Endothelial cell (in vitro differentiated cells): ENCODE measurements around the gene SLC30A2. TPM values are rescaled to one million over a fixed set of nuclear protein-coding genes. Genes with fewer than 3 reads are reported as not detected.

Source experiments
- DNase-seq: peaks from one replicate; pipeline ENCODE4 v3.0.0; 2021; ENCODE audit warnings: low spot score
- H3K27ac Mint-ChIP-seq: one replicate; pipeline ENCODE4 v1.8.0; 2021; ENCODE audit warnings: mixed read lengths, inconsistent platforms; ENCODE audit not compliant: unreplicated experiment
- H3K27me3 Mint-ChIP-seq: one replicate; pipeline ENCODE4 v1.8.0; 2021; ENCODE audit warnings: mild to moderate bottlenecking, moderate library complexity, mixed read lengths, inconsistent platforms; ENCODE audit not compliant: unreplicated experiment
- H3K36me3 Mint-ChIP-seq: one replicate; pipeline ENCODE4 v1.8.0; 2021; ENCODE audit warnings: mild to moderate bottlenecking, low read depth, mixed read lengths, inconsistent platforms; ENCODE audit not compliant: unreplicated experiment
- H3K4me1 Mint-ChIP-seq: one replicate; pipeline ENCODE4 v1.8.0; 2021; ENCODE audit warnings: mild to moderate bottlenecking, mixed read lengths, inconsistent platforms; ENCODE audit not compliant: unreplicated experiment
- H3K4me3 Mint-ChIP-seq: one replicate; pipeline ENCODE4 v1.8.0; 2021; ENCODE audit warnings: mild to moderate bottlenecking, mixed read lengths, inconsistent platforms; ENCODE audit not compliant: unreplicated experiment
- H3K9me3 Mint-ChIP-seq: one replicate; pipeline ENCODE4 v1.8.0; 2021; ENCODE audit warnings: mixed read lengths, inconsistent platforms; ENCODE audit not compliant: unreplicated experiment
- CTCF ChIP-seq: fragments of 200-600 bp; sonication (generic); IDR thresholded peaks from one replicate; pipeline ENCODE4 v1.5.0; 2021; ENCODE audit warnings: antibody characterized with exemption; ENCODE audit not compliant: unreplicated experiment
- total RNA-seq: library from RNA; stranded (reverse); fragmentation: NEBNext Ultra II Directional; extraction: Animal tissue kit (Norgen Biotek cat#: 25700); gene quantifications from one replicate; pipeline ENCODE4 v1.2.1, GENCODE V29; 2021; ENCODE audit not compliant: unreplicated experiment

The SLC30A2 gene
- total RNA-seq, 1 donor from 2014 or later: not detected

- H3K4me3 Mint-ChIP-seq: no peak overlapping the region
- no peak for DNase-seq
- H3K27ac Mint-ChIP-seq: no peak overlapping the region
- H3K4me1 Mint-ChIP-seq: no peaks in the 10 kb centered on the region
- H3K36me3 Mint-ChIP-seq: no peaks in the 10 kb centered on the region
- peaks cover 4% of the 10 kb centered on the region for H3K27me3 Mint-ChIP-seq
- no peaks in the 10 kb centered on the region for H3K9me3 Mint-ChIP-seq
- no peak for TF ChIP-seq CTCF
These were observed 36.1 kb upstream of the SLC30A2 start for GRCh38 chr1:26082020-26082350.

GRCh38 chr1:26081267-26082019 is 35.5 kb upstream of the SLC30A2 start:
- Mint-ChIP-seq H3K9me3 (no peaks in the 10 kb centered on the region), H3K27ac (no peak overlapping the region), H3K4me1 (no peaks in the 10 kb centered on the region), H3K27me3 (peaks cover 4% of the 10 kb centered on the region), H3K4me3 (no peak overlapping the region), H3K36me3 (no peaks in the 10 kb centered on the region)
- DNase-seq: no peak
- no peak for TF ChIP-seq CTCF

DNA sequence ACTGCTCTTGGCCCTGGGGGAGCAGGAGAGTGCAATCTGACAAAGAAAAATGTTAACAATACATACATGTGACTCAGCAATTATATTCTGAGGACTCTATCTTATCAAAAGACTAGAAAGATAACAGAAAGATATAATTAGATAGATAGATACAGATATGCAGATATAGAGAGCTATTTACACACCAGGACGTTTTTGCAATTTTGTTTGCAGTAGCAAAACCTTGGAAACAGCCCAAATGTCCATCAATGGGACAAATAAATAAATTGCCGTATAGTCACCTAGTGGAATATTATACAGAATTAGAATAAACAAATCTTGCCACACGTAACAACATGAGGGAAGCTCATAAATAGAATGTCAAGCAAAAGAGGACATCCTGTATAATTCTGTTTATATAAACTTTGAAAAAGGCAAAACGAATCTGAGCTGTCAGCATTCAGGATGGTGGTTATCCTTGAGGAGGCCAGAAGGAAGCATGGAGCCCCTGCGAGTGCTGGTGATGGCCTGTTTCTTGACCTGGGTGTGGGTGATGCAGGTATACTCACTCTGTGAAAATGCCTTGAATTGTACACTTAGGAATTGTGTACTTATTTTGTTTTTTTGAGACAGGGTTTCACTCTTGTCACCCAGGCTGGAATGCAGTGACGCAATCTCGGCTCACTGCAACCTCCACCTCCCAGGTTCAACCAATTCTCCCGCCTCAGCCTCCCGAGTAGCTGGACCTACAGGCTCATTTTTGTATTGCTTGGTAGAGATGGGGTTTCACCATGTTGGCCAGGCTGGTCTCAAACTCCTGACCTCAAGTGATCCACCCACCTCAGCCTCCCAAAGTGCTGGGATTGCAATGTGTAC is 34.3 kb upstream of the SLC30A2 start:
- Mint-ChIP-seq H3K27me3 (peaks cover 4% of the 10 kb centered on the region), H3K4me1 (no peaks in the 10 kb centered on the region), H3K9me3 (no peaks in the 10 kb centered on the region), H3K27ac (no peak overlapping the region), H3K4me3 (no peak overlapping the region), H3K36me3 (no peaks in the 10 kb centered on the region)
- no peak for TF ChIP-seq CTCF
- DNase-seq: no peak

- Mint-ChIP-seq H3K27me3 (peaks cover 3% of the 10 kb centered on the region), H3K27ac (no peak overlapping the region), H3K4me3 (no peak overlapping the region), H3K36me3 (no peaks in the 10 kb centered on the region), H3K4me1 (no peaks in the 10 kb centered on the region), H3K9me3 (no peaks in the 10 kb centered on the region)
- DNase-seq: no peak
- no peak for TF ChIP-seq CTCF
These were observed 33.3 kb upstream of the SLC30A2 start for GRCh38 chr1:26079178-26079563.
